Body of pancreas (tissue), 4 donors: ENCODE results near the gene ADGRL4.

Experiments
- CTCF ChIP-seq, 7 experiments: fragments of 450-650 bp in 4 of 7; fragments of 200-600 bp in 3 of 7; sonication (generic) in 3 of 7; IDR thresholded peaks; one replicate each; pipeline ENCODE4 v1.5.1; 2016 to 2019; ENCODE audit warnings: antibody characterized with exemption in 7 of 7
- POLR2A ChIP-seq, 3 donors: fragments of 450-650 bp; IDR thresholded peaks; one replicate each; pipeline ENCODE4 v1.6.1; 2016; ENCODE audit warnings: antibody characterized with exemption in 3 of 3, mild to moderate bottlenecking in 2 of 3

- TF ChIP-seq CTCF (IDR thresholded peaks at IDR 0.05) (no peak), POLR2A (IDR thresholded peaks at IDR 0.05) (no peak)
Measured at GRCh38 chr1:78864175-78864574, 142.4 kb downstream of the ADGRL4 start.
